DND-41 (cell line): ENCODE measurements around the gene HDAC7.

Source experiments
- ATAC-seq: fragments of 200-7000 bp; cut with Tn5 transposase; 3 replicates; pipeline ENCODE4 v1.9.1; 2021; ENCODE audit warnings: low read depth; ENCODE audit not compliant: insufficient read depth
- DNase-seq: peaks from one replicate; pipeline ENCODE4 v3.0.0-alpha.2; 2020
- H2AFZ ChIP-seq: 2 replicates; pipeline ENCODE4 v1.6.0; 2012; ENCODE audit warnings: low read depth, low read length
- H3K27ac ChIP-seq: 2 replicates; pipeline ENCODE4 v1.5.1; 2012; ENCODE audit warnings: low read length, inconsistent platforms
- H3K27me3 ChIP-seq: fragments of 200-600 bp; sonication (generic); 2 replicates; pipeline ENCODE4 v1.6.0; 2012; ENCODE audit warnings: low read length, mild to moderate bottlenecking, inconsistent platforms; ENCODE audit not compliant: insufficient read depth, poor library complexity
- H3K36me3 ChIP-seq: 2 replicates; pipeline ENCODE4 v1.5.1; 2012; ENCODE audit warnings: low read length, inconsistent platforms; ENCODE audit not compliant: insufficient read depth
- H3K4me1 ChIP-seq: 2 replicates; pipeline ENCODE4 v1.5.1; 2012; ENCODE audit warnings: mild to moderate bottlenecking, low read length; ENCODE audit not compliant: insufficient read depth
- H3K4me2 ChIP-seq: 2 replicates; pipeline ENCODE4 v1.6.0; 2012; ENCODE audit warnings: mild to moderate bottlenecking, moderate library complexity, low read length, inconsistent platforms; ENCODE audit not compliant: insufficient read depth
- H3K4me3 ChIP-seq, 2 experiments: fragments of 200-600 bp in 1 of 2; shearing (Covaris generic) in 1 of 2; 2 replicates each; pipeline ENCODE4 v1.5.1; 2012 to 2016; ENCODE audit warnings: inconsistent platforms in 2 of 2, low read length in 2 of 2, mild to moderate bottlenecking in 2 of 2, low read depth in 1 of 2, moderate library complexity in 1 of 2
- H3K79me2 ChIP-seq: 2 replicates; pipeline ENCODE4 v1.6.0; 2012; ENCODE audit warnings: low read length, inconsistent platforms; ENCODE audit not compliant: insufficient read depth
- H3K9ac ChIP-seq: 2 replicates; pipeline ENCODE4 v1.6.0; 2012; ENCODE audit warnings: low read depth, mild to moderate bottlenecking, inconsistent platforms, low read length, moderate library complexity
- H3K9me3 ChIP-seq: 2 replicates; pipeline ENCODE4 v1.5.1; 2012; ENCODE audit warnings: low read length, moderate library complexity, mild to moderate bottlenecking, inconsistent platforms; ENCODE audit not compliant: insufficient read depth, severe bottlenecking
- H4K20me1 ChIP-seq: 2 replicates; pipeline ENCODE4 v1.6.0; 2012; ENCODE audit warnings: low read length; ENCODE audit not compliant: insufficient read depth
- CTCF ChIP-seq: IDR thresholded peaks from 2 replicates; pipeline ENCODE4 v1.5.1; 2012; ENCODE audit warnings: borderline replicate concordance, low read length, moderate library complexity, mild to moderate bottlenecking; ENCODE audit not compliant: poor library complexity, severe bottlenecking; ENCODE audit errors: extremely low read depth
- EZH2 ChIP-seq: IDR thresholded peaks from 3 replicates; pipeline ENCODE4 v1.6.1; 2012; ENCODE audit warnings: borderline replicate concordance, low read depth, mild to moderate bottlenecking, moderate library complexity, low read length, inconsistent platforms; ENCODE audit not compliant: severe bottlenecking

The HDAC7 gene

GRCh38 chr12:47867495-47867941, 47.8 kb upstream of the HDAC7 start:
- ATAC-seq (peak; percentile 22; the same call in 1 of the 3 replicates), DNase-seq (no peak)
- no peak overlapping the region for H3K4me3 ChIP-seq
- H3K9ac ChIP-seq = no peak overlapping the region
- H3K4me2 ChIP-seq = no peak overlapping the region
- no peaks in the 10 kb centered on the region for H3K79me2 ChIP-seq
- no peaks in the 10 kb centered on the region for H3K9me3 ChIP-seq
- no peak overlapping the region for H2AFZ ChIP-seq
- no peaks in the 10 kb centered on the region for H3K4me1 ChIP-seq
- no peak overlapping the region for H3K27ac ChIP-seq
- peaks cover 5% of the 10 kb centered on the region for H3K27me3 ChIP-seq
- no peaks in the 10 kb centered on the region for H4K20me1 ChIP-seq
- H3K36me3 ChIP-seq = no peaks in the 10 kb centered on the region
- no peak for TF ChIP-seq CTCF
- TF ChIP-seq EZH2 = no peak

GRCh38 chr12:47864646-47865235, 45.0 kb upstream of the HDAC7 start:
- ATAC-seq (no peak), DNase-seq (no peak)
- Histone ChIP-seq H3K4me2 (no peak overlapping the region), H3K4me3 (no peak overlapping the region), H3K79me2 (no peaks in the 10 kb centered on the region), H3K27ac (no peak overlapping the region), H2AFZ (no peak overlapping the region), H4K20me1 (no peaks in the 10 kb centered on the region), H3K36me3 (no peaks in the 10 kb centered on the region), H3K9ac (no peak overlapping the region), H3K27me3 (no peaks in the 10 kb centered on the region), H3K4me1 (no peaks in the 10 kb centered on the region), H3K9me3 (no peaks in the 10 kb centered on the region)
- no peak for TF ChIP-seq EZH2
- no peak for TF ChIP-seq CTCF

GRCh38 chr12:47863985-47864384, 44.3 kb upstream of the HDAC7 start:
- H3K27ac ChIP-seq = no peak overlapping the region
- DNase-seq (no peak), ATAC-seq (no peak)
- no peaks in the 10 kb centered on the region for H3K79me2 ChIP-seq
- H3K36me3 ChIP-seq = no peaks in the 10 kb centered on the region
- no peaks in the 10 kb centered on the region for H3K9me3 ChIP-seq
- no peak overlapping the region for H3K4me3 ChIP-seq
- no peaks in the 10 kb centered on the region for H3K4me1 ChIP-seq
- no peak overlapping the region for H3K9ac ChIP-seq
- H3K27me3 ChIP-seq = no peaks in the 10 kb centered on the region
- no peaks in the 10 kb centered on the region for H4K20me1 ChIP-seq
- H3K4me2 ChIP-seq = no peak overlapping the region
- H2AFZ ChIP-seq = no peak overlapping the region
- TF ChIP-seq CTCF (no peak), EZH2 (no peak)

GRCh38 chr12:47863467-47863866, 43.8 kb upstream of the HDAC7 start:
- DNase-seq (no peak), ATAC-seq (no peak)
- no peak overlapping the region for H3K9ac ChIP-seq
- H3K4me3 ChIP-seq = no peak overlapping the region
- no peaks in the 10 kb centered on the region for H3K9me3 ChIP-seq
- TF ChIP-seq CTCF (no peak), EZH2 (no peak)
- no peak overlapping the region for H2AFZ ChIP-seq
- H3K79me2 ChIP-seq = no peaks in the 10 kb centered on the region
- H3K36me3 ChIP-seq = no peaks in the 10 kb centered on the region
- H3K4me1 ChIP-seq = no peaks in the 10 kb centered on the region
- no peaks in the 10 kb centered on the region for H3K27me3 ChIP-seq
- no peaks in the 10 kb centered on the region for H4K20me1 ChIP-seq
- no peak overlapping the region for H3K27ac ChIP-seq
- H3K4me2 ChIP-seq = no peak overlapping the region
